Thoracic aorta (tissue), 2 donors: ENCODE results near the gene CHAC1. TPM values are rescaled to one million over a fixed set of nuclear protein-coding genes. Genes with fewer than 3 reads are reported as not detected.

Experiments used
- ATAC-seq: fragments of 150-250 bp; one replicate; pipeline ENCODE4 v1.8.0; 2017; ENCODE audit warnings: low read depth; ENCODE audit not compliant: insufficient number of reproducible peaks, low FRiP score
- DNase-seq: peaks from one replicate; pipeline ENCODE4 v3.0.0-alpha.2; 2020; ENCODE audit warnings: low spot score
- H3K27ac ChIP-seq, 2 donors: fragments of 200-600 bp; sonication (generic); 1 replicate in 1 of 2; 2 replicates in 1 of 2; pipeline ENCODE4 v1.5.1; 2016; ENCODE audit warnings: mild to moderate bottlenecking in 2 of 2, moderate library complexity in 2 of 2
- H3K27me3 ChIP-seq: fragments of 200-600 bp; sonication (generic); replicated peaks from 2 replicates; pipeline ENCODE4 v1.6.0; 2016; ENCODE audit warnings: mild to moderate bottlenecking; ENCODE audit not compliant: insufficient read depth
- H3K36me3 ChIP-seq: fragments of 200-600 bp; sonication (generic); one replicate; pipeline ENCODE4 v1.5.1; 2016
- H3K4me1 ChIP-seq, 2 donors: fragments of 200-600 bp; sonication (generic); 1 replicate in 1 of 2; 2 replicates in 1 of 2; pipeline versions ENCODE4 v1.5.1 to v1.6.0; 2016; ENCODE audit warnings: low read depth in 2 of 2, mild to moderate bottlenecking in 1 of 2; ENCODE audit not compliant: control insufficient read depth in 1 of 2
- H3K4me3 ChIP-seq: fragments of 200-600 bp; sonication (generic); 2 replicates; pipeline ENCODE4 v1.5.1; 2016; ENCODE audit warnings: mild to moderate bottlenecking
- H3K9me3 ChIP-seq: fragments of 200-600 bp; sonication (generic); 2 replicates; pipeline ENCODE4 v1.5.1; 2016
- total RNA-seq, 2 donors: library from RNA; depleted of rRNA; stranded (reverse); fragments of >200 nt; gene quantifications; one replicate each; pipeline versions ENCODE4 v1.1.0 to v1.2.3, GENCODE V29; 2016
- TF ChIP-seq, protein P1 (sequence below): fragments of 200-600 bp; sonication (generic); IDR thresholded peaks from one replicate; pipeline ENCODE4 v1.5.1; 2019; ENCODE audit warnings: antibody characterized with exemption

CHAC1 gene
- total RNA-seq, 2 donors from 2014 or later, result 3.9 to 7.3 TPM

DNA sequence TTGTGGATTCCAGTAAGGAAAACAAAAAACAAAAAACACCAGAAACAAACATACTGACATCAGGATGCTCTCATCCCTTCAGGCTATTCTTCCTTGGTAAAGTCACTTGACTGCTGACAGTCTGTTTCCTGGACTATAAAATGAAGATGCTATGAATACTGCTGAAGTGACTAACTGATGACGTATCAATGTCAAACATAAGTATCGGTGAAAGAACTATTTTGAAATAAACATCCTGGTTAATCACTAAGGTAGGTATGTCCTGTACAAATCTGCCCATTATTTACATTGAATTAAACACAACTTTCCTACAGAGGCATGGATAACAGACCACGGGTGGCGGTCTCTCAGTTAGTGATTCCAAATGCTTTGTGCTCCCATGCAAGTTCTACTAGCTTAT lies 45.9 kb downstream of the CHAC1 start:
- ATAC-seq (no peak), DNase-seq (no peak)
- Histone ChIP-seq H3K27ac (no peak overlapping the region), H3K4me1 (peaks cover 9 to 10% of the 10 kb centered on the region in 2 donors), H3K36me3 (peaks cover 12% of the 10 kb centered on the region), H3K9me3 (no peaks in the 10 kb centered on the region), H3K4me3 (no peak overlapping the region), H3K27me3 (no peaks in the 10 kb centered on the region)
- TF ChIP-seq, protein P1, sequence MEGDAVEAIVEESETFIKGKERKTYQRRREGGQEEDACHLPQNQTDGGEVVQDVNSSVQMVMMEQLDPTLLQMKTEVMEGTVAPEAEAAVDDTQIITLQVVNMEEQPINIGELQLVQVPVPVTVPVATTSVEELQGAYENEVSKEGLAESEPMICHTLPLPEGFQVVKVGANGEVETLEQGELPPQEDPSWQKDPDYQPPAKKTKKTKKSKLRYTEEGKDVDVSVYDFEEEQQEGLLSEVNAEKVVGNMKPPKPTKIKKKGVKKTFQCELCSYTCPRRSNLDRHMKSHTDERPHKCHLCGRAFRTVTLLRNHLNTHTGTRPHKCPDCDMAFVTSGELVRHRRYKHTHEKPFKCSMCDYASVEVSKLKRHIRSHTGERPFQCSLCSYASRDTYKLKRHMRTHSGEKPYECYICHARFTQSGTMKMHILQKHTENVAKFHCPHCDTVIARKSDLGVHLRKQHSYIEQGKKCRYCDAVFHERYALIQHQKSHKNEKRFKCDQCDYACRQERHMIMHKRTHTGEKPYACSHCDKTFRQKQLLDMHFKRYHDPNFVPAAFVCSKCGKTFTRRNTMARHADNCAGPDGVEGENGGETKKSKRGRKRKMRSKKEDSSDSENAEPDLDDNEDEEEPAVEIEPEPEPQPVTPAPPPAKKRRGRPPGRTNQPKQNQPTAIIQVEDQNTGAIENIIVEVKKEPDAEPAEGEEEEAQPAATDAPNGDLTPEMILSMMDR, result no peak

DNA sequence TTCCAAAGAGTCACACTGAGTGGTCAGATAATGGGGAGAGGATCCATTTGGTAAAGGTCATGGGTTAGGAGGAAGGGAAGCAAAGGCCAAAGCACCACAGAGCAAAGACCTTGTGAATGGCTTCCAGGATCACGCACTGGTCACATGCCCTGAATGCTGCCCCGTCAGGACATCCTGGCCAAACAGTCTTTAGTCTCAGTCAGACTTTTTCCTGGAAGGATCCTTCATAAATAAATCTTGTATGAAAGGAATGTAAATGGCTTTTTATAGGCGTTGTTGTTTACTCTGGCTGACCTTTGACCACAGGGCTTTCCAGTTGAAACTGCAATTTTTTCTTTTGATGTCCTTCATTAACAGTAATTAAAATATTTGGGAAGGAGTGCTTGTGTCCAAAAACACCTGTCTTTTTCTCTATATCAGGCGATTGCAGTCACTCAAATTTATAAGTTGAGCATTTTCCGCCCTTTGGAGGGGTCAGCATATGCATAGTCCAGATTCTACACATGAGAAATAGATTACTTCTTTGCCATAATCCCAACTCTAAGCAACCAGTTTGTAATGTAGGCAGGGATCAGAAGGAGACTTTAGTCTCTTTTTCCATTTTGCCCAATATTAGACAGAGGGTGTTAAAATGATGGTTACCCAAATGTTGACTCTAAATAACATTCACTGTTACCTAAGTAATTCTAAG lies 48.4 kb downstream of the CHAC1 start:
- Histone ChIP-seq H3K27me3 (no peaks in the 10 kb centered on the region), H3K36me3 (peaks cover 9% of the 10 kb centered on the region), H3K4me1 (peaks cover 14 to 27% of the 10 kb centered on the region in 2 donors), H3K9me3 (no peaks in the 10 kb centered on the region), H3K4me3 (no peak overlapping the region), H3K27ac (peak overlapping the region in 1 of 2 donors; percentile 40)
- TF ChIP-seq, protein P1, result no peak
- ATAC-seq, result no peak
- no peak for DNase-seq

DNA sequence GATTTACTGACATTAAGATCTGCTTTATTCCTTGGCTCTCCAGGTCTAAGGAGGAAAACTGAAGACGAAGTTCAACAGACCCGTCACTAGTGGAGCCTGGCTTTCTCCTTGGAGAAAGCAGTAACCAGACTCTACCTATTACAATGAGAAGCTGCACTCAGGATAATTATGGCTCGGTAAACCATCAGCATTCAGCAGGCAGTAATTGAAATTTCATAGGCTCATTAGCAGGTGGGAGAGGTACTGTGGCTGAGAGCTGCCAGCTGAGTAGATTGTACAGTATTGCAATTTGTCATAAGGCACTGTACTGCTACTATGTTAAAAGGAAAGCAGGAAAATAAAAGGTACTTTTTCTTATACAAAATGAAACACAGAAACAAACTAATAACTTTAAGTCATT lies 51.2 kb downstream of the CHAC1 start:
- peaks cover 8% of the 10 kb centered on the region for H3K36me3 ChIP-seq
- DNase-seq (no peak), ATAC-seq (no peak)
- no peak overlapping the region for H3K4me3 ChIP-seq
- H3K9me3 ChIP-seq, result no peaks in the 10 kb centered on the region
- TF ChIP-seq, protein P1, result no peak
- peaks cover 14 to 31% of the 10 kb centered on the region in 2 donors for H3K4me1 ChIP-seq
- H3K27ac ChIP-seq, result no peak overlapping the region
- no peaks in the 10 kb centered on the region for H3K27me3 ChIP-seq

Other genes with a start within 250 kb of the CHAC1 start
- gene RMDN3, start 198.2 kb upstream of the CHAC1 start, total RNA-seq, result 10 to 100 TPM; 17.2 to 34.5 TPM
- 10 to 100 TPM; 14.1 to 17.2 TPM for gene GCHFR, start 189.4 kb upstream of the CHAC1 start, total RNA-seq
- under 1 TPM in 1 of 2 donors, not detected in 1; 0.54 TPM for gene C15orf62, start 183.5 kb upstream of the CHAC1 start, total RNA-seq
- gene ZFYVE19, start 146.4 kb upstream of the CHAC1 start, total RNA-seq, result 10 to 100 TPM; 10.9 to 17.3 TPM
- 10 to 100 TPM in 1 of 2 donors, 1 to 10 TPM in 1; 6.1 to 20.4 TPM for gene DNAJC17, start 146.0 kb upstream of the CHAC1 start, total RNA-seq
- gene PPP1R14D, start 124.8 kb upstream of the CHAC1 start, total RNA-seq, result not detected
- 1 to 10 TPM; 4.6 to 4.8 TPM for gene SPINT1, start 109.4 kb upstream of the CHAC1 start, total RNA-seq
- not detected for gene RHOV, start 79.2 kb upstream of the CHAC1 start, total RNA-seq
- 10 to 100 TPM; 26.0 to 37.9 TPM for gene VPS18, start 59.0 kb upstream of the CHAC1 start, total RNA-seq
- 10 to 100 TPM in 1 of 2 donors, 1 to 10 TPM in 1; 6.2 to 13.0 TPM for gene DLL4, start 24.1 kb upstream of the CHAC1 start, total RNA-seq
- 10 to 100 TPM; 27.2 to 64.4 TPM for gene INO80, start 162.8 kb downstream of the CHAC1 start, total RNA-seq